ENCODE results near the gene TTLL7.

The TTLL7 gene

GRCh38 chr1:83834621-83835264, 164.2 kb downstream of the TTLL7 start:
- DNase-seq (ENCODE audit: low read depth) = no peak
- no peak overlapping the region for H3K4me3 ChIP-seq (ENCODE audit: control insufficient read depth, low read depth, low read length)
- no peak for TF ChIP-seq CTCF (conservative IDR thresholded peaks at IDR 0.05; ENCODE audit: control insufficient read depth, insufficient read depth, low read depth, low read length)

GRCh38 chr1:83832194-83832593, 166.7 kb downstream of the TTLL7 start:
- no peak overlapping the region for H3K4me3 ChIP-seq (ENCODE audit: control insufficient read depth, low read depth, low read length)
- DNase-seq (ENCODE audit: low read depth) = no peak
- no peak for TF ChIP-seq CTCF (conservative IDR thresholded peaks at IDR 0.05; ENCODE audit: control insufficient read depth, insufficient read depth, low read depth, low read length)

GRCh38 chr1:83829106-83829505, 169.8 kb downstream of the TTLL7 start:
- no peak overlapping the region for H3K4me3 ChIP-seq (ENCODE audit: control insufficient read depth, low read depth, low read length)
- TF ChIP-seq CTCF (conservative IDR thresholded peaks at IDR 0.05; ENCODE audit: control insufficient read depth, insufficient read depth, low read depth, low read length) = no peak
- no peak for DNase-seq (ENCODE audit: low read depth)

GRCh38 chr1:83828456-83828855, 170.5 kb downstream of the TTLL7 start:
- no peak for TF ChIP-seq CTCF (conservative IDR thresholded peaks at IDR 0.05; ENCODE audit: control insufficient read depth, insufficient read depth, low read depth, low read length)
- no peak for DNase-seq (ENCODE audit: low read depth)
- no peak overlapping the region for H3K4me3 ChIP-seq (ENCODE audit: control insufficient read depth, low read depth, low read length)

- TF ChIP-seq CTCF (conservative IDR thresholded peaks at IDR 0.05; ENCODE audit: control insufficient read depth, insufficient read depth, low read depth, low read length) = no peak
- no peak for DNase-seq (ENCODE audit: low read depth)
- no peak overlapping the region for H3K4me3 ChIP-seq (ENCODE audit: control insufficient read depth, low read depth, low read length)
Observed at GRCh38 chr1:83827741-83828140, 171.2 kb downstream of the TTLL7 start.

- no peak for DNase-seq (ENCODE audit: low read depth)
- H3K4me3 ChIP-seq (ENCODE audit: control insufficient read depth, low read depth, low read length) = no peak overlapping the region
- no peak for TF ChIP-seq CTCF (conservative IDR thresholded peaks at IDR 0.05; ENCODE audit: control insufficient read depth, insufficient read depth, low read depth, low read length)
Observed at GRCh38 chr1:83822208-83822607, 176.7 kb downstream of the TTLL7 start.

- no peak for TF ChIP-seq CTCF (conservative IDR thresholded peaks at IDR 0.05; ENCODE audit: control insufficient read depth, insufficient read depth, low read depth, low read length)
- DNase-seq (ENCODE audit: low read depth) = no peak
- H3K4me3 ChIP-seq (ENCODE audit: control insufficient read depth, low read depth, low read length) = no peak overlapping the region
Observed at GRCh38 chr1:83819436-83819835, 179.5 kb downstream of the TTLL7 start.
